Measurements from ENCODE around the gene TNNT3. TPM values are rescaled to one million over a fixed set of nuclear protein-coding genes. Genes with fewer than 3 reads are reported as not detected.

The TNNT3 gene
- total RNA-seq, 1 experiment from 2014 or later: 0.71 TPM

GRCh38 chr11:1943977-1944376, 24.5 kb downstream of the TNNT3 start:
- Histone ChIP-seq H3K79me2 (ENCODE audit: insufficient read depth, low read length) (no peaks in the 10 kb centered on the region), H3K9me2 (ENCODE audit: insufficient read depth) (no peaks in the 10 kb centered on the region), H2AFZ (ENCODE audit: low read depth, low read length, poor library complexity, severe bottlenecking) (no peak overlapping the region), H3K27me3 (ENCODE audit: insufficient read depth, low read length) (no peaks in the 10 kb centered on the region), H3K4me3 (replicated peaks in 1 of 2; ENCODE audit: low read depth in 1 of 2, low read length in 2 of 2) (no peak overlapping the region), H3K4me2 (ENCODE audit: low read length) (no peak overlapping the region), H3K9me3 (ENCODE audit: control insufficient read depth in 1 of 2, insufficient read depth in 1 of 2, low read depth in 1 of 2, low read length in 2 of 2) (no peaks in the 10 kb centered on the region), H3K36me3 (ENCODE audit: control insufficient read depth in 1 of 2, insufficient read depth in 2 of 2, low read length in 2 of 2) (no peaks in the 10 kb centered on the region), H3K9ac (ENCODE audit: low read length) (no peak overlapping the region), H3K4me1 (ENCODE audit: control insufficient read depth in 1 of 2, insufficient read depth in 2 of 2, low read length in 2 of 2) (peaks cover 0 to 9% of the 10 kb centered on the region in 2 experiments; a peak in 1 of 4 replicates), H3K27ac (ENCODE audit: low read depth, low read length) (no peak overlapping the region), H4K20me1 (ENCODE audit: insufficient read depth) (no peaks in the 10 kb centered on the region)
- intact Hi-C loops (cut with micrococcal nuclease): loop anchor here (10.0 kb wide), 1 partner anchor 49 kb away; the partner anchor contains the start of gene PRR33
- no TSS peak for BruUV-seq (replicated peaks)
- ChIA-PET CTCF (no interaction called here), POLR2A (no interaction called here), RAD21 (ENCODE audit: low non-redundant PET in 1 of 2, low total read pairs in 2 of 2, uncharacterized antibody in 2 of 2, unreplicated experiment in 2 of 2) (no interaction called here)
- ATAC-seq (no peak), DNase-seq (ENCODE audit: low read depth, low spot score) (no peak)
- TF ChIP-seq, protein P1, sequence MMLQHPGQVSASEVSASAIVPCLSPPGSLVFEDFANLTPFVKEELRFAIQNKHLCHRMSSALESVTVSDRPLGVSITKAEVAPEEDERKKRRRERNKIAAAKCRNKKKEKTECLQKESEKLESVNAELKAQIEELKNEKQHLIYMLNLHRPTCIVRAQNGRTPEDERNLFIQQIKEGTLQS (IDR thresholded peaks at IDR 0.05): no peak
- TF ChIP-seq TCF7L2 (IDR thresholded peaks at IDR 0.05; ENCODE audit: borderline replicate concordance, extremely low read depth, insufficient read depth, insufficient read length): no peak
- no peak for TF ChIP-seq CBX3 (IDR thresholded peaks at IDR 0.05; ENCODE audit: low read depth)
- TF ChIP-seq SP1 (IDR thresholded peaks at IDR 0.05; ENCODE audit: low read depth): no peak
- no peak for TF ChIP-seq ZNF274 (IDR thresholded peaks at IDR 0.05; ENCODE audit: low read depth, low read length)

GRCh38 chr11:1946812-1947484, 27.4 kb downstream of the TNNT3 start, which contains the start of gene MRPL23:
Gene MRPL23 (plus strand): TSS chr11:1947332. CDS start chr11:1947363, 31 bp downstream.
- ATAC-seq (peak; percentile 68), DNase-seq (ENCODE audit: low read depth, low spot score) (no peak)
- no peaks in the 10 kb centered on the region for H3K79me2 ChIP-seq (ENCODE audit: insufficient read depth, low read length)
- ChIA-PET CTCF (interaction anchor here (0.7 to 4.2 kb wide), 5 partner anchors 48 to 1240 kb away, joined by 3 to 43 read pairs (median 5); no protein-coding TSS in a partner anchor), RAD21 (ENCODE audit: low non-redundant PET in 1 of 2, low total read pairs in 2 of 2, uncharacterized antibody in 2 of 2, unreplicated experiment in 2 of 2) (interaction anchor here in 1 of 2 experiments (1.4 kb wide), 1 partner anchor 253 kb away, joined by 5 read pairs; no protein-coding TSS in a partner anchor), POLR2A (no interaction called here)
- intact Hi-C loops (cut with micrococcal nuclease): loop anchor here (10.0 kb wide), 1 partner anchor 52 kb away; the partner anchor contains the start of gene PRR33
- no peak within 1 kb of the TSS for H3K4me2 ChIP-seq (ENCODE audit: low read length)
- no peaks in the 10 kb centered on the region for H4K20me1 ChIP-seq (ENCODE audit: insufficient read depth)
- H3K9me3 ChIP-seq (ENCODE audit: control insufficient read depth in 1 of 2, insufficient read depth in 1 of 2, low read depth in 1 of 2, low read length in 2 of 2): no peaks in the 10 kb centered on the region
- peaks cover 0 to 9% of the 10 kb centered on the region in 2 experiments; a peak in 1 of 4 replicates for H3K4me1 ChIP-seq (ENCODE audit: control insufficient read depth in 1 of 2, insufficient read depth in 2 of 2, low read length in 2 of 2)
- no peak within 1 kb of the TSS for H2AFZ ChIP-seq (ENCODE audit: low read depth, low read length, poor library complexity, severe bottlenecking)
- TF ChIP-seq, protein P2, sequence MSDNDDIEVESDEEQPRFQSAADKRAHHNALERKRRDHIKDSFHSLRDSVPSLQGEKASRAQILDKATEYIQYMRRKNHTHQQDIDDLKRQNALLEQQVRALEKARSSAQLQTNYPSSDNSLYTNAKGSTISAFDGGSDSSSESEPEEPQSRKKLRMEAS (IDR thresholded peaks at IDR 0.05): no peak
- TF ChIP-seq EZH2 (IDR thresholded peaks at IDR 0.05): no peak
- BruUV-seq (replicated peaks): no TSS peak
- no peaks in the 10 kb centered on the region for H3K9me2 ChIP-seq (ENCODE audit: insufficient read depth)
- H3K9ac ChIP-seq (ENCODE audit: low read length): no peak within 1 kb of the TSS
- no peaks in the 10 kb centered on the region for H3K27me3 ChIP-seq (ENCODE audit: insufficient read depth, low read length)
- H3K27ac ChIP-seq (ENCODE audit: low read depth, low read length): no peak within 1 kb of the TSS
- no peak within 1 kb of the TSS for H3K4me3 ChIP-seq (replicated peaks in 1 of 2; ENCODE audit: low read depth in 1 of 2, low read length in 2 of 2)
- no peaks in the 10 kb centered on the region for H3K36me3 ChIP-seq (ENCODE audit: control insufficient read depth in 1 of 2, insufficient read depth in 2 of 2, low read length in 2 of 2)
